Measurements from ENCODE around the gene KRI1.
A peak's percentile ranks its signal among the peaks of the same experiment; 100 is the strongest.
"Not testable (repeated sequence)": the region's sequence is repeated elsewhere in the genome, so short reads cannot be mapped to it uniquely, and the experiment has no call there.

Gene KRI1

GRCh38 chr19:10555610-10555973 is 10.2 kb downstream of the KRI1 start:
- no peak for TF ChIP-seq CTCF (IDR thresholded peaks at IDR 0.05; ENCODE audit: low read depth, low read length)
- in situ Hi-C loops (cut with HindIII; ENCODE audit: low sequenced_read_pairs), result no loop called here
- no peak overlapping the region for H3K4me3 ChIP-seq (ENCODE audit: low read depth, low read length)
- DNase-seq (ENCODE audit: low read depth, low spot score), result no peak

- no peak for TF ChIP-seq CTCF (IDR thresholded peaks at IDR 0.05; ENCODE audit: low read depth, low read length)
- no peak overlapping the region for H3K4me3 ChIP-seq (ENCODE audit: low read depth, low read length)
- in situ Hi-C loops (cut with HindIII; ENCODE audit: low sequenced_read_pairs), result no loop called here
- no peak for DNase-seq (ENCODE audit: low read depth, low spot score)
Observed at GRCh38 chr19:10554760-10555609, 10.8 kb downstream of the KRI1 start.

GRCh38 chr19:10553943-10554381 is 11.8 kb downstream of the KRI1 start:
- no peak for TF ChIP-seq CTCF (IDR thresholded peaks at IDR 0.05; ENCODE audit: low read depth, low read length)
- DNase-seq (ENCODE audit: low read depth, low spot score), result no peak
- no peak overlapping the region for H3K4me3 ChIP-seq (ENCODE audit: low read depth, low read length)
- in situ Hi-C loops (cut with HindIII; ENCODE audit: low sequenced_read_pairs), result no loop called here

- TF ChIP-seq CTCF (IDR thresholded peaks at IDR 0.05; ENCODE audit: low read depth, low read length), result no peak
- no peak overlapping the region for H3K4me3 ChIP-seq (ENCODE audit: low read depth, low read length)
- in situ Hi-C loops (cut with HindIII; ENCODE audit: low sequenced_read_pairs), result no loop called here
Observed at GRCh38 chr19:10553087-10553667, 12.6 kb downstream of the KRI1 start.

GRCh38 chr19:10552510-10553053 is 13.2 kb downstream of the KRI1 start:
- TF ChIP-seq CTCF (IDR thresholded peaks at IDR 0.05; ENCODE audit: low read depth, low read length), result no peak
- no peak overlapping the region for H3K4me3 ChIP-seq (ENCODE audit: low read depth, low read length)
- no peak for DNase-seq (ENCODE audit: low read depth, low spot score)
- in situ Hi-C loops (cut with HindIII; ENCODE audit: low sequenced_read_pairs), result no loop called here

More at GRCh38 chr19:10553087-10553667, 12.6 kb downstream of the KRI1 start:
- DNase-seq (ENCODE audit: low read depth, low spot score), result no peak

- DNase-seq (ENCODE audit: low read depth, low spot score), result no peak
- in situ Hi-C loops (cut with HindIII; ENCODE audit: low sequenced_read_pairs), result no loop called here
- no peak overlapping the region for H3K4me3 ChIP-seq (ENCODE audit: low read depth, low read length)
- peak; percentile 9 for TF ChIP-seq CTCF (IDR thresholded peaks at IDR 0.05; ENCODE audit: low read depth, low read length)
Observed at GRCh38 chr19:10551698-10552301, 14.0 kb downstream of the KRI1 start.

- H3K4me3 ChIP-seq (ENCODE audit: low read depth, low read length); DNase-seq (ENCODE audit: low read depth, low spot score); in situ Hi-C loops (cut with HindIII; ENCODE audit: low sequenced_read_pairs): not testable (repeated sequence)
Observed at GRCh38 chr19:10551006-10551405, 14.8 kb downstream of the KRI1 start.
